Measurements from ENCODE around the gene ELMOD1.

ELMOD1 gene

DNA sequence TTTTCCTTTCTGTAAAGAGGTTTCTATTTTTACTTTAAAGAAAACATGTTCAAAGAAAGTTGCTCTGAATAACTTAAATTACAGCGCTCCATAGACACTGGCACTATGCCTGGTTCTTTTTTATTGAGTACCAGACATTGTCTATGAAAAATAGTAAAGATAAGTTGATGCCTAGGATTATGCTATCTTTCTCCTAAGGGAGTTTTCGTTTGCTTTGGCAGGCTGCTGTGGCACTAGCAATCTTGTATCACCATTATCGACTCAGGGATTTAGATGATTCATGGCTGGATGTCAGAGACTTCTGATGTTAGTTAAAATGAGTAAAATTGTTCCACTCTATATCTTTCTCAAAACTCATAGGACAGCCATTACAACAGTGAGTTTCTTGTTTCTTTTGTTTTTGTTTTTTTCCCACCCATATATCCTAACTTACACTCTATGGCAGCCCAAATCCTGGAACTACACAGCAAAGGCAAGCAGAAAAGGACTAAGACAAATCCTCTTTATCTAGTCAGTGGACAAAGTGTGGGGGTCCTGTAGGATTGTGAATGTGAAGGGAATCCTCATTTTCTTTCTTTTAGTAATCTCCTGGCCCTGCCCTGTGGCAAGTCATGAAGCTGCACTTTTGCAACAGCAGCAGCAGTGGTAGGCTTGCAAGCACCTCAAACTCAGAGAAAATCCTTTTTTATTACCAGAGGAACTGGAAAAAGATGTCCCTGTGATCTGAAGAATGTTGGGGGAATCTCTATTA, 100.2 kb downstream of the ELMOD1 start:
- DNase-seq, result no peak

DNA sequence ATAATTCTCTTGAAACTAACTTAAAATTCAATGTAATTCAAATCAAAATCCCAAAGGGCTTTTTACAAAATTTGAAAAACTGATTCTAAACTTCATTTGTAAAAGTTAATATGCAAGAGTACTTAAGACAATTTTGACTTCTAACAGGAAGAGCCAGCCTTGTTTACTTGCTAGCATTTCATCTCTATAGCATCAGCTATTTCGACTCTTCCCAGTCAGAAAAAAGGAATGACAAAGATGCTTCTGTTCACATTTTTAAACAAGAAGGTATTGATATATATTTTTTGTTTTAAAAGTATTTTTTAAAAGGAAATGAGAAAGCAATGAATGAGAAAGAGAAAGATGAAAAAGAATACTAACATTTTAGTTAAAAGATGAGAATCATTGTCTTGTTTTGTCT, 104.5 kb downstream of the ELMOD1 start:
- DNase-seq, result no peak

DNA sequence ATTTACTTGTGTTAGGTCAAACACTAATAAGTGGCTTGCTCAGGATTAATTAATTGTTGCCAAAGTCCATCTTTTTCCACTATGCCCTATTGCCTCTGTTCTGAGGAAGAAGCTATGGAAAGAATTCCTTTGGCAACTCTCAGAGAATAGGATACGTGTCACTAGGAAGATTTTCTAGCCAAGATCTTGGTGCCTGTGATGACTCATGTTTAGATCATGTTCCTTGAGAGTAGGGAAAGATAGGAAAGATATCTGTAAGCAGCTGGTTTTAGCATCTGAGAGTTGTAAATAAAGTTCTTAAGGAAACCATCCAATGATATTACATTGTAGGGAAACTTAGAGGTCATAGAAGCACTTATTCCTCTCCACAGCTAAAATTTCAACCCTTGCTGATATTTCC, 105.2 kb downstream of the ELMOD1 start:
- no peak for DNase-seq

DNA sequence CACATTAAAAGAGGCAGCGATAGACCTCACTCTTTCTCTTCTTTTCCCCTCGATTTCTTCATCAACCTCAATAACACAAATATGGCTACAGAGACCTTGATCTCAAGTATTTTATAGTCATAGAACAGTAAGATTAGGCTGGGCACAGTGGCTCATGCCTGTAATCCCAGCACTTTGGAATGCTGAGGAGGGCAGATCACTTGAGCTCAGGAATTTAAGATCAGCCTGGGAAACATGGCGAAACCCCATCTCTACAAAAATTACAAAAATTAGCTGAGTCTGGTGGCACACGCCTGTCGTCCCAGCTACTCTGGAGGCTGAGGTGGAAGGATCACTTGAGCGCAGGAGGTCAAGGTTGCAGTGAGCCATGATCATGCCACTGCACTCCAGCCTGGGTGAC, 106.3 kb downstream of the ELMOD1 start:
- no peak for DNase-seq

DNA sequence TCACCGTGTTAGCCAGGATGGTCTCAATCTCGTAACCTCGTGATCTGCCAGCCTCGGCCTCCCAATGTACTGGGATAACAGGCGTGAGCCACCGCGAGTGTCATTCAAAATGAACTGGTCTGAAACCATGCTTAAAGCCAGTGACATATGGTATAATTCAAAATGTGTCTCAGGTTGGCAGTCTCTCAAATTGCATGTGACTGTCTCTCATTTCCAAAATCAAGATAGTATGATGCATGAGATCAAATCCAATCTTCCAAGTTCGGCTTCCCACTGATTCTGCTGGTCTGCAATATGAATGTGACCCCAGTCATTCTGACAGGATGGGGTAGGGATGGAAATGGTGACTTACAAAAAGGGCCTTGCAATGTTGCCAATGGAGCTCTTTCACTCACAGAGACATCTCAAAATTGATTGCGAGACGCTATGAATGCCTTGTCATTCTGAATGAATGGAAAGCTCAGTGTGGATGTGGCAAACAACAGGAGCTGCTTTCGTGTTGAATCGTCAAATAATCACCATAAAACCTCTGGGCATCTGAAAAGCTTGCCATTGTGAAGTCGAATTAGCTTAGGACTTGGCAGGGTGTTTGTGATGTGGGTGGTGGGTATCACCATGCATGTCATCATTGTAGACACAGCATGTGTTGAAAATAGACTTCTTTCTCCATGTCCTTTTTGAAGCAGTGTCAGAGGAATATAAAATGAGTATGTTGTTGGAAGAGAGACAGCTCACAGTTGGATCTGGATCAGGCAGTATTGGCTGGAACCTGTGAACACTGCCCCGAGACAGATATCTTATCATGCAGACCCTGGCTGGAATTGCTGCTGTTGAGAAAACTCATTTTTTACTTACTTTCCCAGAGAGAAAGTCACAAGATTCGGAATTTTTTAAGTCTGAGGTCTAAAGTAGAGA, 108.7 kb downstream of the ELMOD1 start:
- no peak for DNase-seq

DNA sequence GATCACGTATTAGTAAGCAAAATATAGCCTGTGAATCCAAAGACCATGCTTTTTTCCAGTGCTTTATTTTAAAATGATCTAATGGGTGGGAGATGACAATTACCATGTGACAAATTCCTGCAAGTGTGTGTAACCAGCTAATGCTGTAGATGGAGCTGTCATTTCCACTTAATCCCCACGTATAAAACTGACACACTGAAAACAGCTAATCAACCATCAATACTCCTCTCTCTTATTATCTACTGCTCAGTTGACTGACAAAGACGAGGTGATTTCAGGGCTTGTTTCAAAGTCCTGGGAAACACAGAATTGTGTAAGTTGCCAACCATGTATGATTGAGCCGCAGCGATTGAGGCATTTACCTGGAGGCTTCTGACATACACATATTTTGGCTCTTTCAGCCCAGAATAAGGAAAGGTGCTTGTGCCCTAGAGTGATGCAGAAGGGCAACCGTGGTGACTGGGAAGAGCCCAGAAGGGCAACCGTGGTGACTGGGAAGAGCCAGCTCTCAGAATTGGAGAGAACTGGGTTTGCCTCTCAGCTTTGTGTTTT, 111.2 kb downstream of the ELMOD1 start:
- DNase-seq, result no peak

DNA sequence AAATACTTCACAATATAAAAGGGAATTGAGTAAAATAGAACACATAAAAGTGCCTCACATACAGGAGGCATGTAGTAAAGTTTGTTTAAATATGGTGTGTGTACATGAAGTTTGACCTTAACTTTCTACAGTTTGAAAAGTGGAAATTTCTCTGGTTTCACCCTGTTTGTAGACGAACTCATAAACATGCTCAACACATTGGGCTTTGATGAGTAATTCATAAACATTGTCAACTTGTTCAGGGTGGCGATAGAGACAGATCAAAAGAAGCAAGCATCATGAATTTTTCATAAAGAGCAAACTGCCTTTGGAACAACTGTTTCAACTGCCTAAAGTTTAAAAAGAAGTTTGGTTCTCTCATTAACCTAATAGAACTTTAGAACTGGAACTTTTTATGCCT, 111.8 kb downstream of the ELMOD1 start:
- DNase-seq, result no peak

DNA sequence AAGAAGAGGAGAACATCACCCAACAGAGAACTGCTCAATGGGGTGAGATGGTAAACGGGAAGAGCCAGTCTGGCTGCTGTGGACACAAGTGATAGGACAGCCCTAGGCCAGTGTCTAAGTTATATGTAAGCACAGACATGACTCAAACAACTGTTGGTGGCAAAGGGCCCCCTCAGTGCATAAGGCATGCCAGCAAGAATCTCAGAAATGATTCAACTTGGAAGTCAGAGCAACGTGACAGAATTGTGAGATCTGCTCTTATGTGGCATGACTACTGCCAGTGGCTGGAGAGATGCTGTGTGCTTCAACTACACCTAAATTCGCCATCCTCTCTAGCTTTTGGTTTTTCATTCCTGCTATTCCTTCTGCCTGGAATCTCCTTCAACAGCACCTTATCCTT, 113.5 kb downstream of the ELMOD1 start:
- DNase-seq, result no peak

DNA sequence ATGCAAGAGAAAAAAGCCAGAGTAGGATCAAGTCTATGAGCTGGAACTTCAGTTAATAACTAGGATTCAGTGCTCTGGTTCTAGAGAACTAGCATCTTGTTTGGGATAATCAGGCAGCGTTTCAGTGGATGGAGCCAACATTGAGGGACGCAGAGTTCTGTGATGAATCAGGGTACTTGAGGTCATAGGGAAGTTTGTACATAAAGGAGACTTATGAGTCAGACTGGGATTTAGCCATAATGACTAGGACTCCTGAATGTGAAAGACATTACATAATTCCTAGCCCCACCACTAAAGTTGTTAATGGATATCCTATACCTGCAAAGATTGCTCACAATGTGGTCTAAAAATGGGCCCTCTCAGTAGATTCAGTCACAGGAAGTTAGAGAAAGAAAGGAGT, 114.1 kb downstream of the ELMOD1 start:
- no peak for DNase-seq

DNA sequence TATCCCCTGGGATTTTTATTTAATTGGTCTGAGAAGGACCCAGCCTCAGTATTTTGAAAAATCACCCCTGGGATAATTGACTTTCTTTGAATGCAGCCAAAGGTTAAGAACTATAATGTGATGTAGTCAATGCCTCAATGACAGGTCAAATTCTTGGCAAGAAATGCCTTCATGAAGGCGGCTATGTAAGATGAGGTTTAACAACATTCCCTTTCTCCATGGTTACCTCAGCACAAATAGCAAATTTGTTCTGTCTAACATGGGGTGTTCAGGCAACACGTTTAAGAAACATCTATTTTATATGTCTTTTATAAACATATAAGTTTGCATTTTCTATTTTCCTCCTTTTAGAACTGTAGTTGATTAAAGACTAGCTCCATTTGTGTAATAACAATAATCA, 115.6 kb downstream of the ELMOD1 start:
- no peak for DNase-seq

DNA sequence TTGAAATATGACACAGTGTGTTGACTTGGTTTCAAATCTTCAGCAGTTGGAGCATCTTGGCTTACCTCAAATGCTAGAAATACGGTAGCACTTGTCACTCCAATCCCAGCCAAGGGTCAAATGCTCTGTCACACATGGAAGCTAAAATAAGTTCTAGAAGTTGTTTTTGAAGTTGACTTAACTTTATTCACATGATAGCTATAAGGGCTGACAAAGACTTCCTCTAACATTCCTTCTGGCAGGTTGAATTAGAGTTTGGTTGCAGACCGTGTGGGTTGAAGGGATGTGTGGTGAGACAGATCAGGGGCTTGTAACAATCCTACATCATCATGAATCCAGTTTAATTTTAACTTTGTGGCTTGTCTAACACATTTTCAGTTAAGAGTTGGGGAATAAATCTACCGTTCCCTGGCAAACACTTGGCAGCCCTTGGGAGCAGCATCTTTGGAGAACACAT, 116.3 kb downstream of the ELMOD1 start:
- no peak for DNase-seq

DNA sequence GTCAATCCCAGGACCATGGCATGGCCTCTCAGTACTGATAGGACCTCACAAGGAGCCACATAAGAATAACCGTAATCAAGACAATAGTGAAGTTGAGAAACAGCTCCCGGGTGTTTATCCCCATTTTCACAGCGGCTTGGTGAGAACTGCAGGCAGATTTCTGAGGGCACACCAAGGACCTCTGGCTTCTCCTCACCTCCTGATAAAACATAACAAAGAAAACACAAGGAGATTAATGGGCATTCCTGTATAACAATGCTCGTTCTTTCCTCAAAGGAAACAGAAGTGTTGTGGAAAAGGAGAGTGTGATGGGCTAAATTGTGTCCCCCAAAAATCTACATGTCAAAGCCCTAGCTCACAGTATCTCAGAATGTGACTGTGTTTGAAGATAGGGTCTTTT, 116.9 kb downstream of the ELMOD1 start:
- no peak for DNase-seq

DNA sequence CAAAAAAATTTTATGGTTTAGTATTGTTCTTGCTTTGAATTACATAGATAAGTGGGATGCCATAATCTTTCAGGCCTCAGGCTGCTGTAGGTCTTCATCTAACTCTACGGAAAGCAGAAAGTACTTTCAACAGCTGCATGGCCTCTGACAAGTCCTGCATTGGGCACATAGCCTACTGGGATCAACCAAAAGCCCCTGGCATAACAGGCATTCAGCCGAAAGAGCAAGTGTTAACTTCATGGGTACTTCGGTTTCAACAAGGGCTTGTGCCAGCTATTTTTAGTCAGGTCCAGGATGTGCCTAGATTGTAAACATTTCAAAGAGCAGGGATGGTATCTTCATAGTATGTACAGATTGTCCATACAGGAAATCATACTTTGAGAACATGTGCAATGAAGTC, 117.8 kb downstream of the ELMOD1 start:
- DNase-seq, result no peak

DNA sequence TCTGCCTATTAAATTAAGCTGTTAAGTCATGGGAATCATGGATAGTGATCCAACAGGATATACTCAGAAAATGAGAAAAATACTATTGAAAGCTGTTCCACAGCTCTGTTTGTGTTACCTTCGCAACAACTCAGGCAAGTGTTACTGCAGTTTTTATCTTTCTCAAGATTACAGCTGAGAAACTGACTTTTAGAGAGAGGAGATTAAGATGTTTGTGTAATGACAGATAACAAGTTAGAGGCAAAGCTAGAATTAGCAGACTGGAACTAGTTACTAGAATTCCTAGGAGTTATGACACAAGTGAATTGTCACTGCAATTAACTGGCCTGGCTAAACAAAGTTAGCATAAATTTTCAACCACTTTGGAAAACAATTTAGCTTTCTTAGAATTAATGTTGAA, 119.4 kb downstream of the ELMOD1 start:
- no peak for DNase-seq

DNA sequence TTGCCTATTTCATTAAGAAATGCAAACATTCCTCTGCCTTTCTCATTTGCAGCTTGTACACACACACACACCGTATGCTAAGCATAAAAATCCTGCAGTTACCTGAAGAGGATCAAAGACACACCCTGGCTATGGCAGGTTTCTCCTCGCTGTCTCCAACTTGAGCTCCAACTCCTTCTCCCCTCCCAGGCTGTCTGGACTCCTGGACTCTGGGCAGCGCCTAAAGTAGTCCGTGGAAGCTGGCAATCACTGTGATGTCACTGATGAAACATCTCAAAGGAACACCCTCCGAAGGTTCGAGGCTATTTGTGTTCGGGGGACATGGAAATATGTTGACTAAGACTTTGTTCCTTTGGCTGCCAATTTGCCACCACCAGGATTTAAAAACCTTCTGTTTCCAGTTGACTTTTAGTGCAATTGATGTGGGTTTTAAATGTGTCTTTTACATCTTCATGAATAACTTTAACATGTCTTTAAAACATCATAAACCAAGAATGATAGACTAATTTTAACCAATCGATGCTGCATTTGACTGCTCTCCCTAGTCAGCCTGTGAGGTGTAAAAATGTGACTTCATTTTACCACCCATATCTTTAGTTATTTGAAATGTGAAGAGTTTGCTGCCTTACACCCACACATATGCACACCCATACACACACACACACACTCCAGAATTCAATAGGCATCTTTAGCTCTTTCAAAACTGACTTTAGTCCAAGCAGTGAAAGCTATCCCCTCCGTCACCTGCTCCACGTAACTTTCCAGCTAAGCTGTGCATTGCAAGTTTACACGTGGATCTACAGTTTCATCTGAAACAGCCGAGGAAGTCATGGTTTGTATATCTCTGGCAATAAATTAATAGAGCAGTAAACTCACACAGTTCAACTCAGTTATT, 121.2 kb downstream of the ELMOD1 start, which contains the start of gene SLN:
TSS of gene SLN (minus strand) at position 196 of the 895 bp plus-strand sequence.
- no peak for DNase-seq

DNA sequence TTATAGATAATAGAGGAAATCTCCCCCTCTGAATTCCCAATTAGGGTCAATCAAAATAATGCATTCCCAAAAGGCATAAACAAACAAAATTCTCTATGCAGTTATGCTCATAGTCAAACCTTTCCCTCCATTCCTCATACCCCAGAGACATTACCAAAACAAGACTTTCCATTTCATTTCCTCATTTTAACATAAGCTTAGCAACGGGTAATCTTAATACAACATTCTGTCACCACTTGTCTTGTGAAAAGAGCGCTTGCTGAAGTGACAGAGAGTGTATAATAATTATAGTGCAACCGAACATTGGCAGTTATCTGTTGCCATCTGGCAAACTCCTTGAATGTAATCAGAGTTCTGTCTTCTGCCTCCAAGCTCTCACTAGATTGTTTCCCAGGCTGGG, 122.1 kb downstream of the ELMOD1 start:
- DNase-seq, result no peak
